CD4-positive, alpha-beta T cell treated with Interleukin-10 for 1 hour (primary cell): ENCODE data around the gene ABHD12.

ENCODE experiments used
- DNase-seq: peaks from one replicate; pipeline ENCODE4 v3.0.0-alpha.2; 2020

The ABHD12 gene

GRCh38 chr20:25254986-25255680 is 135.5 kb downstream of the ABHD12 start:
- DNase-seq: no peak

- DNase-seq: no peak
Observed at GRCh38 chr20:25254571-25254970, 136.1 kb downstream of the ABHD12 start.

- DNase-seq: no peak
Observed at GRCh38 chr20:25253606-25254275, 136.9 kb downstream of the ABHD12 start.

GRCh38 chr20:25252686-25253421 is 137.8 kb downstream of the ABHD12 start:
- DNase-seq: no peak

- DNase-seq: no peak
Observed at GRCh38 chr20:25252230-25252651, 138.4 kb downstream of the ABHD12 start.

GRCh38 chr20:25251558-25251957 is 139.1 kb downstream of the ABHD12 start:
- DNase-seq: no peak

- no peak for DNase-seq
Observed at GRCh38 chr20:25251019-25251418, 139.6 kb downstream of the ABHD12 start.

GRCh38 chr20:25250508-25250907 is 140.1 kb downstream of the ABHD12 start:
- DNase-seq: no peak
